ENCODE measurements around the gene SNAI3.

Gene SNAI3

DNA sequence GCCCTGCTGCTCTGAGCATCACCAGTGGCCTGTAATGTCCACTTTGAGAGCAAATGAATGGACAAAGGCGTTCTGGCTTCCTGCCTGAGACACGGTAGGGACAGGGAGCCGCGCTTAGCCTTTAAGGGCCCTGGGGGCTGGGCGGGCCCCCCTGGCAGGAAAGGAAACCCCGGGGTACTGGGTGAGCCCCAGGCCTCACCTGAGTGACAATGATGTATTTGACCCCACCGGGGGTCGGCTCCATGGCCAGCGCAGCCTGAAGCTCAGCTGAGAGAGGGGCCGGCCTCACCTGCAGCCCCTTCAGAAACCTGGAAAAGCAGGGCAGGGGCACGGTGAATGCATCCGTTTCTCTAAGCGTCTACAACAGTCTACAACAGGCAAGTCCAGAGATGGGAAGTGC lies 33.2 kb downstream of the SNAI3 start:
- no peak for TF ChIP-seq TCF4 (CRISPR knock-in tag; IDR thresholded peaks at IDR 0.05; ENCODE audit: borderline replicate concordance)
- TF ChIP-seq ZFP30 (CRISPR knock-in tag; IDR thresholded peaks at IDR 0.05) = no peak
- ATAC-seq = no peak

DNA sequence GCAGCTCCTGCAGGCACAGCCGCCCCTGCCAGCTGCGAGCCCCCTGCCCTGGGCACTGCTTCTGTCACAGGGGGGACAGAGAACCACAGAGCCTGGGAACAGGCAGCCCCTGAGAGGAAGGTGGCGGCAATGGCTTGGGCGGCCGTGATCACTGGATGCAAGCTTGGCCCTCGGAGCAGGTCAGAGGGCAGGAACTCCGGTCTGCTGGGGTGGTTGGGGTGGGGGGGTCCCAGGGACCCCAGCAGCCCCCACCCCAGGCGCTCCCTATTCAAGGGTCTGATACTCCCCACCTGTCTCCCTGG lies 33.6 kb downstream of the SNAI3 start:
- no peak for ATAC-seq
- TF ChIP-seq BACH2 (CRISPR knock-in tag; IDR thresholded peaks at IDR 0.05; ENCODE audit: borderline replicate concordance) (no peak), ZNF70 (CRISPR knock-in tag; IDR thresholded peaks at IDR 0.05) (no peak), OSR1 (CRISPR knock-in tag; IDR thresholded peaks at IDR 0.05) (no peak), RARB (CRISPR knock-in tag; IDR thresholded peaks at IDR 0.05) (no peak), PPARA (CRISPR knock-in tag; IDR thresholded peaks at IDR 0.05; ENCODE audit: borderline replicate concordance) (no peak), ISL1 (CRISPR knock-in tag; IDR thresholded peaks at IDR 0.05) (no peak), TCF4 (CRISPR knock-in tag; IDR thresholded peaks at IDR 0.05; ENCODE audit: borderline replicate concordance) (no peak), ZFP30 (CRISPR knock-in tag; IDR thresholded peaks at IDR 0.05) (no peak), ESRRG (CRISPR knock-in tag; IDR thresholded peaks at IDR 0.05) (no peak), CSDC2 (CRISPR knock-in tag; IDR thresholded peaks at IDR 0.05) (no peak), ZNF565 (CRISPR knock-in tag; conservative IDR thresholded peaks at IDR 0.05; ENCODE audit: low read depth) (no peak), GLIS3 (CRISPR knock-in tag; IDR thresholded peaks at IDR 0.05) (no peak), ZFP3 (CRISPR knock-in tag; IDR thresholded peaks at IDR 0.05) (no peak), ARNTL (CRISPR knock-in tag; IDR thresholded peaks at IDR 0.05; ENCODE audit: borderline replicate concordance, low read depth) (no peak), ZNF8 (CRISPR knock-in tag; IDR thresholded peaks at IDR 0.05) (no peak)
- TF ChIP-seq, protein P1, sequence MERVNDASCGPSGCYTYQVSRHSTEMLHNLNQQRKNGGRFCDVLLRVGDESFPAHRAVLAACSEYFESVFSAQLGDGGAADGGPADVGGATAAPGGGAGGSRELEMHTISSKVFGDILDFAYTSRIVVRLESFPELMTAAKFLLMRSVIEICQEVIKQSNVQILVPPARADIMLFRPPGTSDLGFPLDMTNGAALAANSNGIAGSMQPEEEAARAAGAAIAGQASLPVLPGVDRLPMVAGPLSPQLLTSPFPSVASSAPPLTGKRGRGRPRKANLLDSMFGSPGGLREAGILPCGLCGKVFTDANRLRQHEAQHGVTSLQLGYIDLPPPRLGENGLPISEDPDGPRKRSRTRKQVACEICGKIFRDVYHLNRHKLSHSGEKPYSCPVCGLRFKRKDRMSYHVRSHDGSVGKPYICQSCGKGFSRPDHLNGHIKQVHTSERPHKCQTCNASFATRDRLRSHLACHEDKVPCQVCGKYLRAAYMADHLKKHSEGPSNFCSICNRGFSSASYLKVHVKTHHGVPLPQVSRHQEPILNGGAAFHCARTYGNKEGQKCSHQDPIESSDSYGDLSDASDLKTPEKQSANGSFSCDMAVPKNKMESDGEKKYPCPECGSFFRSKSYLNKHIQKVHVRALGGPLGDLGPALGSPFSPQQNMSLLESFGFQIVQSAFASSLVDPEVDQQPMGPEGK (CRISPR knock-in tag; IDR thresholded peaks at IDR 0.05; ENCODE audit: borderline replicate concordance) = no peak
- TF ChIP-seq, protein P2, sequence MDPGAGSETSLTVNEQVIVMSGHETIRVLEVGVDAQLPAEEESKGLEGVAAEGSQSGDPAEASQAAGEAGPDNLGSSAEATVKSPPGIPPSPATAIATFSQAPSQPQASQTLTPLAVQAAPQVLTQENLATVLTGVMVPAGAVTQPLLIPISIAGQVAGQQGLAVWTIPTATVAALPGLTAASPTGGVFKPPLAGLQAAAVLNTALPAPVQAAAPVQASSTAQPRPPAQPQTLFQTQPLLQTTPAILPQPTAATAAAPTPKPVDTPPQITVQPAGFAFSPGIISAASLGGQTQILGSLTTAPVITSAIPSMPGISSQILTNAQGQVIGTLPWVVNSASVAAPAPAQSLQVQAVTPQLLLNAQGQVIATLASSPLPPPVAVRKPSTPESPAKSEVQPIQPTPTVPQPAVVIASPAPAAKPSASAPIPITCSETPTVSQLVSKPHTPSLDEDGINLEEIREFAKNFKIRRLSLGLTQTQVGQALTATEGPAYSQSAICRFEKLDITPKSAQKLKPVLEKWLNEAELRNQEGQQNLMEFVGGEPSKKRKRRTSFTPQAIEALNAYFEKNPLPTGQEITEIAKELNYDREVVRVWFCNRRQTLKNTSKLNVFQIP (CRISPR knock-in tag; IDR thresholded peaks at IDR 0.05; ENCODE audit: borderline replicate concordance, low read depth) = no peak
- TF ChIP-seq, protein P3, sequence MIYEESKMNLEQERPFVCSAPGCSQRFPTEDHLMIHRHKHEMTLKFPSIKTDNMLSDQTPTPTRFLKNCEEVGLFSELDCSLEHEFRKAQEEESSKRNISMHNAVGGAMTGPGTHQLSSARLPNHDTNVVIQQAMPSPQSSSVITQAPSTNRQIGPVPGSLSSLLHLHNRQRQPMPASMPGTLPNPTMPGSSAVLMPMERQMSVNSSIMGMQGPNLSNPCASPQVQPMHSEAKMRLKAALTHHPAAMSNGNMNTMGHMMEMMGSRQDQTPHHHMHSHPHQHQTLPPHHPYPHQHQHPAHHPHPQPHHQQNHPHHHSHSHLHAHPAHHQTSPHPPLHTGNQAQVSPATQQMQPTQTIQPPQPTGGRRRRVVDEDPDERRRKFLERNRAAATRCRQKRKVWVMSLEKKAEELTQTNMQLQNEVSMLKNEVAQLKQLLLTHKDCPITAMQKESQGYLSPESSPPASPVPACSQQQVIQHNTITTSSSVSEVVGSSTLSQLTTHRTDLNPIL (CRISPR knock-in tag; IDR thresholded peaks at IDR 0.05; ENCODE audit: low read depth) = no peak
- TF ChIP-seq, protein P4, sequence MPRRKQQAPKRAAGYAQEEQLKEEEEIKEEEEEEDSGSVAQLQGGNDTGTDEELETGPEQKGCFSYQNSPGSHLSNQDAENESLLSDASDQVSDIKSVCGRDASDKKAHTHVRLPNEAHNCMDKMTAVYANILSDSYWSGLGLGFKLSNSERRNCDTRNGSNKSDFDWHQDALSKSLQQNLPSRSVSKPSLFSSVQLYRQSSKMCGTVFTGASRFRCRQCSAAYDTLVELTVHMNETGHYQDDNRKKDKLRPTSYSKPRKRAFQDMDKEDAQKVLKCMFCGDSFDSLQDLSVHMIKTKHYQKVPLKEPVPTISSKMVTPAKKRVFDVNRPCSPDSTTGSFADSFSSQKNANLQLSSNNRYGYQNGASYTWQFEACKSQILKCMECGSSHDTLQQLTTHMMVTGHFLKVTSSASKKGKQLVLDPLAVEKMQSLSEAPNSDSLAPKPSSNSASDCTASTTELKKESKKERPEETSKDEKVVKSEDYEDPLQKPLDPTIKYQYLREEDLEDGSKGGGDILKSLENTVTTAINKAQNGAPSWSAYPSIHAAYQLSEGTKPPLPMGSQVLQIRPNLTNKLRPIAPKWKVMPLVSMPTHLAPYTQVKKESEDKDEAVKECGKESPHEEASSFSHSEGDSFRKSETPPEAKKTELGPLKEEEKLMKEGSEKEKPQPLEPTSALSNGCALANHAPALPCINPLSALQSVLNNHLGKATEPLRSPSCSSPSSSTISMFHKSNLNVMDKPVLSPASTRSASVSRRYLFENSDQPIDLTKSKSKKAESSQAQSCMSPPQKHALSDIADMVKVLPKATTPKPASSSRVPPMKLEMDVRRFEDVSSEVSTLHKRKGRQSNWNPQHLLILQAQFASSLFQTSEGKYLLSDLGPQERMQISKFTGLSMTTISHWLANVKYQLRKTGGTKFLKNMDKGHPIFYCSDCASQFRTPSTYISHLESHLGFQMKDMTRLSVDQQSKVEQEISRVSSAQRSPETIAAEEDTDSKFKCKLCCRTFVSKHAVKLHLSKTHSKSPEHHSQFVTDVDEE (CRISPR knock-in tag; IDR thresholded peaks at IDR 0.05) = no peak

DNA sequence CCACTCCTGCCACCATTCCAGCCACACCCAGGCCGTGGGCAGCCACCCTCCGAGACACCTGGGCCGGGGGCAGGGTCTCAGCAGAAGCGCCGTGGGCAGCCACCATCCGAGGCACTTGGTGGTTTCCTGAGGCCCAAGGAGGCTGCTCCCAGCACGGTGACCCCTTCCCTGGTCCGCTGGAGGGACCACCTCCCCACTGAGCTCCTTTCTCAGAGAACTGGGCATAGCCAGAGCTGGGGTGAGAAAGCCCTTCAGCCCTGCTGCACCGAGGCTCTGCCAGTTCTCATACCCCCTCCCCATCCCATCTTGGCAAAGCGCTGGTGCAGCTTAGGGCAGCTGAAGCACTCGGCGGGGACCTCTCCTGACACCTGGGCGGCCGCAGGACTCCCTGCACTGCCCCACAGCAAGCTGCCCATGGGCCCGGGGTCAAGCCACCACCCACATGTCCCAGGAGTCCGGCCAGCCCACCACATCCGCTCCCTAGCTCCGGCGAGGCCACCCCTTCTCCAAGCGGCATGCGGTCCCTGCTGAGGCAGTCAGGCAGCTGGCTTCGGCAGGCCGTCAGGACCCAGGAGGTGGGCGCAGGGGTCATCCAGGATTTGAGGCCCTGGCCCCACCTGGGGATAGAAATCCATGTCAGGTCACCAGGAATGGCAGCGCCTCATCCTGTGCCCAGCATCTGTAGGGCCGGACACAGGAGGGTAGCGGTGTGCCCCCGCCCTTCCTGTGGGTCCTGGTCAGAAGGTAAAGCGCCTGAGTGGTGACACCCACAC lies 34.1 kb downstream of the SNAI3 start:
- no peak for ATAC-seq
- TF ChIP-seq RARB (CRISPR knock-in tag; IDR thresholded peaks at IDR 0.05) (no peak), CSDC2 (CRISPR knock-in tag; IDR thresholded peaks at IDR 0.05) (no peak), BACH2 (CRISPR knock-in tag; IDR thresholded peaks at IDR 0.05; ENCODE audit: borderline replicate concordance) (no peak), TCF4 (CRISPR knock-in tag; IDR thresholded peaks at IDR 0.05; ENCODE audit: borderline replicate concordance) (no peak), ISL1 (CRISPR knock-in tag; IDR thresholded peaks at IDR 0.05) (no peak), ZFP3 (CRISPR knock-in tag; IDR thresholded peaks at IDR 0.05) (no peak), ZNF565 (CRISPR knock-in tag; conservative IDR thresholded peaks at IDR 0.05; ENCODE audit: low read depth) (no peak), ZNF70 (CRISPR knock-in tag; IDR thresholded peaks at IDR 0.05) (no peak), ZNF8 (CRISPR knock-in tag; IDR thresholded peaks at IDR 0.05) (no peak), PPARA (CRISPR knock-in tag; IDR thresholded peaks at IDR 0.05; ENCODE audit: borderline replicate concordance) (no peak), OSR1 (CRISPR knock-in tag; IDR thresholded peaks at IDR 0.05) (no peak)
- TF ChIP-seq, protein P3 (CRISPR knock-in tag; IDR thresholded peaks at IDR 0.05; ENCODE audit: low read depth) = no peak
- TF ChIP-seq, protein P1 (CRISPR knock-in tag; IDR thresholded peaks at IDR 0.05; ENCODE audit: borderline replicate concordance) = no peak
- TF ChIP-seq, protein P4 (CRISPR knock-in tag; IDR thresholded peaks at IDR 0.05) = no peak
